Thoracic aorta (tissue), 2 donors: ENCODE data around the gene VPS29. TPM values are rescaled to one million over a fixed set of nuclear protein-coding genes. Genes with fewer than 3 reads are reported as not detected.
A peak's percentile ranks its signal among the peaks of the same experiment; 100 is the strongest.
"Not testable (repeated sequence)": the region's sequence is repeated elsewhere in the genome, so short reads cannot be mapped to it uniquely, and the experiment has no call there.

Source experiments
- ATAC-seq: fragments of 150-250 bp; one replicate; pipeline ENCODE4 v1.8.0; 2017; ENCODE audit warnings: low read depth; ENCODE audit not compliant: insufficient number of reproducible peaks, low FRiP score
- DNase-seq: peaks from one replicate; pipeline ENCODE4 v3.0.0-alpha.2; 2020; ENCODE audit warnings: low spot score
- H3K27ac ChIP-seq, 2 donors: fragments of 200-600 bp; sonication (generic); 1 replicate in 1 of 2; 2 replicates in 1 of 2; pipeline ENCODE4 v1.5.1; 2016; ENCODE audit warnings: mild to moderate bottlenecking in 2 of 2, moderate library complexity in 2 of 2
- H3K27me3 ChIP-seq: fragments of 200-600 bp; sonication (generic); replicated peaks from 2 replicates; pipeline ENCODE4 v1.6.0; 2016; ENCODE audit warnings: mild to moderate bottlenecking; ENCODE audit not compliant: insufficient read depth
- H3K36me3 ChIP-seq: fragments of 200-600 bp; sonication (generic); one replicate; pipeline ENCODE4 v1.5.1; 2016
- H3K4me1 ChIP-seq, 2 donors: fragments of 200-600 bp; sonication (generic); 1 replicate in 1 of 2; 2 replicates in 1 of 2; pipeline versions ENCODE4 v1.5.1 to v1.6.0; 2016; ENCODE audit warnings: low read depth in 2 of 2, mild to moderate bottlenecking in 1 of 2; ENCODE audit not compliant: control insufficient read depth in 1 of 2
- H3K4me3 ChIP-seq: fragments of 200-600 bp; sonication (generic); 2 replicates; pipeline ENCODE4 v1.5.1; 2016; ENCODE audit warnings: mild to moderate bottlenecking
- H3K9me3 ChIP-seq: fragments of 200-600 bp; sonication (generic); 2 replicates; pipeline ENCODE4 v1.5.1; 2016
- total RNA-seq, 2 donors: library from RNA; depleted of rRNA; stranded (reverse); fragments of >200 nt; gene quantifications; one replicate each; pipeline versions ENCODE4 v1.1.0 to v1.2.3, GENCODE V29; 2016
- TF ChIP-seq, protein P1 (sequence below): fragments of 200-600 bp; sonication (generic); IDR thresholded peaks from one replicate; pipeline ENCODE4 v1.5.1; 2019; ENCODE audit warnings: antibody characterized with exemption

Gene VPS29
- total RNA-seq, 2 donors from 2014 or later: 77.7 to 82.6 TPM

DNA sequence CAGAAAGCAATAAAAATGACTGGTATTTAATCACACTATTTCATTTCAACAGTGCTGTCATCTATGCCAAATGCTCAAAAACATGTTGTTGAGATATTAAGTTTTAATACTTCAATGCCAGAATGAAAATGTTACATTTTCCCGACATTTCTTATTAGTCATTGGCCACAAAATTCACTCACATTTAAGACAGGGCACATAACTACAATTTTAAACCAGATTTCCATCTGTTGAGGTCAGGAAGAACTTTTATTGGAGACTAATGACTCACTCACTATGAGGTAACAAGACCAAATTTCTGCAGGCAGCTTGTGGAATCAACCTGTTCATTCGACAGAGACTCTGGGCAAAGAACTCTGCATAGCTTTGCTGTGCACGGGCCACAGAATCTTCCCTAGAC is 44.4 kb upstream of the VPS29 start:
- Histone ChIP-seq H3K9me3 (no peaks in the 10 kb centered on the region), H3K27ac (peak overlapping the region in 1 of 2 donors; percentile 43), H3K4me1 (peaks cover 19 to 43% of the 10 kb centered on the region in 2 donors), H3K36me3 (no peaks in the 10 kb centered on the region), H3K4me3 (no peak overlapping the region), H3K27me3 (no peaks in the 10 kb centered on the region)
- TF ChIP-seq, protein P1, sequence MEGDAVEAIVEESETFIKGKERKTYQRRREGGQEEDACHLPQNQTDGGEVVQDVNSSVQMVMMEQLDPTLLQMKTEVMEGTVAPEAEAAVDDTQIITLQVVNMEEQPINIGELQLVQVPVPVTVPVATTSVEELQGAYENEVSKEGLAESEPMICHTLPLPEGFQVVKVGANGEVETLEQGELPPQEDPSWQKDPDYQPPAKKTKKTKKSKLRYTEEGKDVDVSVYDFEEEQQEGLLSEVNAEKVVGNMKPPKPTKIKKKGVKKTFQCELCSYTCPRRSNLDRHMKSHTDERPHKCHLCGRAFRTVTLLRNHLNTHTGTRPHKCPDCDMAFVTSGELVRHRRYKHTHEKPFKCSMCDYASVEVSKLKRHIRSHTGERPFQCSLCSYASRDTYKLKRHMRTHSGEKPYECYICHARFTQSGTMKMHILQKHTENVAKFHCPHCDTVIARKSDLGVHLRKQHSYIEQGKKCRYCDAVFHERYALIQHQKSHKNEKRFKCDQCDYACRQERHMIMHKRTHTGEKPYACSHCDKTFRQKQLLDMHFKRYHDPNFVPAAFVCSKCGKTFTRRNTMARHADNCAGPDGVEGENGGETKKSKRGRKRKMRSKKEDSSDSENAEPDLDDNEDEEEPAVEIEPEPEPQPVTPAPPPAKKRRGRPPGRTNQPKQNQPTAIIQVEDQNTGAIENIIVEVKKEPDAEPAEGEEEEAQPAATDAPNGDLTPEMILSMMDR: no peak
- ATAC-seq: peak; percentile 62
- no peak for DNase-seq

DNA sequence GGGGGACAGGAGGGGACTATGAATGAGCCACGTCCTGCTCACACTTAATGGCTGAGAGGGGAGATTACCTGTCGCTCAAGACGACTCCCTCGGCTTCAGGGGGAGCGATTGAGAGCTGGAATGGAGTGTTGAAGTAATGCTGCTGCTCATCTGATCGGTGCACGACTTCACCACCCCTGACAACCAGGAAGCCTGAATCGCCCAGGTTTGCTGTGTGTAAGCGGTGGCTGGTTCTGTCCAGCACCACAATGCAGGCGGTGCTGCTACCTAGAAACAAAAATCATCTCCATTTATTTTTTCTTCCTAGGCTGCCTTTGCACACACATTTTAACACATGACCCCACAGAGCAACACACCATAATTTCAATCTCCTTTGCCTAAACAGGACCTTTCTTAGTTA is 43.9 kb upstream of the VPS29 start:
- H3K27me3 ChIP-seq: no peaks in the 10 kb centered on the region
- no peaks in the 10 kb centered on the region for H3K36me3 ChIP-seq
- H3K4me3 ChIP-seq: no peak overlapping the region
- H3K9me3 ChIP-seq: no peaks in the 10 kb centered on the region
- peak overlapping the region in 1 of 2 donors; percentile 19 for H3K27ac ChIP-seq
- peaks cover 19 to 43% of the 10 kb centered on the region in 2 donors for H3K4me1 ChIP-seq
- TF ChIP-seq, protein P1: no peak
- DNase-seq: no peak
- no peak for ATAC-seq

DNA sequence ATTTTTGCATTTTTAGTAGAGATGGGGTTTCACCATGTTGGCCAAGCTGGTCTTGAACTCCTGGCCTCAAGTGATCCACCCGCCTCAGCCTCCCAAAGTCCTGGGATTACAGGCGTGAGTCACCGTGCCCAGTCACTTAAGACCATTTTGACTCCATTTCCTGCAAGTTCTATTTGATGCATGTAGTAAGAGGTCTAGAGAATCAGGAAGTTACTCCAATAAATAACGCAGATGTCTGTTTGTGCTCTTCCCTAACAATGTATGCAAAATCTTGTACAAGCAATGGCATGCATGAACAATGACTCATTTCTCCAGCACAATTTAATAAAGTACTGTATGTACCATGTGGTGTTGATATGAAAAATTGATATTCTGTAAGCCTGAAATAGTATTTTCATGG is 43.3 kb upstream of the VPS29 start:
- not testable (repeated sequence) for H3K27me3 ChIP-seq, H3K27ac ChIP-seq, H3K36me3 ChIP-seq, H3K4me3 ChIP-seq, ATAC-seq, H3K9me3 ChIP-seq, DNase-seq
- H3K4me1 ChIP-seq: peaks cover 19 to 43% of the 10 kb centered on the region in 2 donors

DNA sequence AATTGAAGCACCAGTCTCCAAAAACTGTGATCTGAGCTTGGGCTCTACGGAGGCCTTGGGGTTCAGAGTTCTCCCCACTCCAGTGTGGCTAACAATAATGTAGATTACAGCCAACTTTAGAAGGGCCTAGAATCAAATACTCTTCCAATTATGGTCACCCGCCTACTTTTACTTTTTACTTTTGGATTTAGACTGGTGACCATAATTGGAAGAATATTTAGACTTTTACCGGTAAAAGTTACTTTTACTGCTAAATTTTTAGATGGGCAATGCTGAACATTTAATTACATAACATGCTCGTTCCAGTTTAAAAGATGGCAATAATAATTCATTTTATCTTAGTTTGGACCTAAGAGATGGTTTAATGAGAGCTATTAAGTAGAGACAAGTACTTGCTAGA is 42.1 kb upstream of the VPS29 start:
- TF ChIP-seq, protein P1: no peak
- H3K36me3 ChIP-seq: no peaks in the 10 kb centered on the region
- no peaks in the 10 kb centered on the region for H3K9me3 ChIP-seq
- peak overlapping the region; percentile 68 to 72 for H3K27ac ChIP-seq
- H3K4me1 ChIP-seq: peaks cover 19 to 43% of the 10 kb centered on the region in 2 donors
- H3K27me3 ChIP-seq: no peaks in the 10 kb centered on the region
- ATAC-seq: no peak
- no peak for DNase-seq
- H3K4me3 ChIP-seq: peak overlapping the region; percentile 40

DNA sequence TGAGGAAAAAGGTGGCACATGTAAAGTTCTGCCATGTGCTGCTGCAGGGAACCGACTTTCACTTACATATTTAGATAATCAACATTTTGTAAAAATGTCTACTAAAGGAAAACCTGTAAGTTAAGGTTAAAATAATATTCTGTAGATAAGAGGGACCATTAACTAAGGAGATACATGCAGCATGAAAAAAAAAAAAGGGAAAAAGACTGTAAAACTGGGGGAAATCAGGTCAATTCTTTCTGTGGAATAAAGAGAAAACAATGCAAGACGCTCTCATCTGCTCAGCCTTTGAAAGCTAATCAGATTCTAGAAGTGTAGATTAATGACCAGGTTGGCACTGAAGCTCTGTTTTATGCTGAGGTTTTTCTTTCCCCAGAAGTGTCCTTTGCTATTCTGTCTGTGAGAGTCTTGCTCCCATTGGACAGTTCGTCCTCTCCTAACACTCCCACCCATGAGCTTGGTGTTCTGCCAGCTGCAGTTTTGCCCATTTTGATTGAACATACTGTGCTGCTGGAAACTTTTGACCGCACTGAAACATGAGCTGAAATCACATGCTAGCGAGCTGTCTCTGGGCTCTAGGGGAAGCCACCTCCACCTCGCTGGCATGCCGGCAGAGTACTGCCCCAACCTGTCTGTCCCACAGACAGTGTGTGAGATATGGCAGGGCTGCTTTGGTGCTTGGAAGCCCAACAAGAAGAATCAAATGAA is 41.5 kb upstream of the VPS29 start:
- TF ChIP-seq, protein P1: no peak
- Histone ChIP-seq H3K9me3 (no peaks in the 10 kb centered on the region), H3K4me3 (peak overlapping the region; percentile 40), H3K27ac (peak overlapping the region; percentile 68 to 72), H3K27me3 (no peaks in the 10 kb centered on the region), H3K36me3 (no peaks in the 10 kb centered on the region), H3K4me1 (peaks cover 19 to 44% of the 10 kb centered on the region in 2 donors)
- ATAC-seq: peak; percentile 53
- peak; percentile 73 for DNase-seq
